Activated CD4-positive, alpha-beta memory T cell treated with anti-CD3 and anti-CD28 coated beads, Interleukin-2, amount 10 ng/mL, durations not matched to agents 7 days and 5 days (primary cell): Measurements from ENCODE around the gene IGSF9. TPM values are rescaled to one million over a fixed set of nuclear protein-coding genes. Genes with fewer than 3 reads are reported as not detected.

Source experiments
- CTCF ChIA-PET: fragments of 350-600 bp; sonication (Branson Sonifier 250); formaldehyde crosslinking; loops from one replicate; lab custom pipeline; 2021; ENCODE audit warnings: antibody characterized with exemption, inconsistent platforms; lab: Charles Lee
- POLR2A ChIA-PET: fragments of 350-600 bp; sonication (Branson Sonifier 250); formaldehyde crosslinking; loops from one replicate; lab custom pipeline; 2021; ENCODE audit warnings: antibody characterized with exemption; lab: Charles Lee
- DNase-seq: peaks from one replicate; pipeline ENCODE4 v3.0.0-alpha.2; 2020
- H3K27ac Mint-ChIP-seq: one replicate; pipeline ENCODE4 v1.8.0; 2021; ENCODE audit warnings: mild to moderate bottlenecking, mixed read lengths
- H3K27me3 Mint-ChIP-seq: one replicate; pipeline ENCODE4 v1.8.0; 2021; ENCODE audit warnings: mixed read lengths
- H3K36me3 Mint-ChIP-seq: one replicate; pipeline ENCODE4 v1.8.0; 2021; ENCODE audit warnings: low read depth, mixed read lengths
- H3K4me1 Mint-ChIP-seq: one replicate; pipeline ENCODE4 v1.8.0; 2021; ENCODE audit warnings: mixed read lengths
- H3K4me3 Mint-ChIP-seq: one replicate; pipeline ENCODE4 v1.8.0; 2021; ENCODE audit warnings: mild to moderate bottlenecking, mixed read lengths
- H3K9me3 Mint-ChIP-seq: one replicate; pipeline ENCODE4 v1.8.0; 2021; ENCODE audit warnings: mixed read lengths
- total RNA-seq, 2 experiments: library from RNA; stranded (reverse); gene quantifications; one replicate each; pipeline ENCODE4 v1.2.3, GENCODE V29; 2021

IGSF9 gene
- total RNA-seq, 2 experiments from 2014 or later: not detected

DNA sequence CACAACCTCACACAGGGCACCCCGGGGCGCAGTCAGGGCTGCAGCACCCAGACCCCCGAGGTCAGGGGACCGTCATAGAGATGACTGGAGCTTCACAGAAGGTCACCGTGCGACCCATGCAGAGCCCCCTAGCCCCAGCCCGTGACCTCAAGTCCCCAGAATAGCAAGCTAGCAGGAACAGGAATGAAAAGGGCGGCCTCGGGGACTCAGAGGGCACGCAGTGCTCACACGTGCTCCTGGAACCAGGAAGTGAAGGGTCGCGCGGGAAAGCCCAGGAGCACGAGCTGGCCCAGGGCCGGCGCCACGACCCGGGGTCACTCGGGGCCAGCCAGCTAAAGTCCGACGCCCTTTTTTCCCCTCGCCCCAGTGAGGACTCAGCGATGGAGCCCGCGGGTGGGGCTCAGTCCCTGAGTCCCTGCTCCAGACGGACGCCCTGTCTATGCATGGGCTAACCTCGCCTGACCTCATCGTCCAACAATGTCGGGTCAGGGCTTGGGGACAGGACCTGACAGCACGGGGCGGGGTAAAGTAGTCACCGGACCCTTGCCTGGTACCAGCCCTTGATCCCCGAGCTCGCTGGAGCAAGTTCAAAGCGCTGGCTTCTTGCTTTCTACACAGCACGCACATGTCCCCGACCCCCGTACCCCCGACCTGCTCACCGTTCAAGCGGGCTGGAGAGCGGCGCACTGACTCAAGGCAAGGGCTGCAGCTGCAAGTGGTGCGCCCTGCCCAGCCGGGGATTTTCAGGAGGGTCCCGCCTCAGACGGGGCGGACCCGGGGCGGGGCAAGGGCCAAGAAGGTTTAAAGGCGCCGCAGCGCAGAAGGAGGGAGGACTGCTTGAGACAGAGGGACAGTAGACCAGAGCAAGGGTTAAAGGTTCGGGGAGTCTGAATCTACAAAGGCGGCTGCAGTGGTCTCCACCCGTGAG lies 20.4 kb downstream of the IGSF9 start, which contains the start of gene TAGLN2:
Gene TAGLN2, minus strand, starts transcription at position 717 of the 928 bp plus-strand sequence. CDS start 4,998 bp downstream, outside the sequence.
- H3K36me3 Mint-ChIP-seq: peaks cover 40% of the 10 kb centered on the region
- peaks cover 37% of the 10 kb centered on the region for H3K4me1 Mint-ChIP-seq
- peak within 1 kb of the TSS; percentile 100 for H3K4me3 Mint-ChIP-seq
- POLR2A ChIA-PET: interaction anchor here (0.7 to 6.2 kb wide), 24 partner anchors 9 to 1106 kb away, joined by 3 to 64 read pairs (median 6); partner anchors contain the start of genes AIM2, DCAF8, IFI16 and IGSF8
- CTCF ChIA-PET: interaction anchor here (1.0 to 6.7 kb wide), 6 partner anchors 8 to 82 kb away, joined by 3 to 52 read pairs (median 8); no protein-coding TSS in a partner anchor
- no peaks in the 10 kb centered on the region for H3K9me3 Mint-ChIP-seq
- H3K27ac Mint-ChIP-seq: peak within 1 kb of the TSS; percentile 98
- DNase-seq: peak; percentile 91
- no peaks in the 10 kb centered on the region for H3K27me3 Mint-ChIP-seq

DNA sequence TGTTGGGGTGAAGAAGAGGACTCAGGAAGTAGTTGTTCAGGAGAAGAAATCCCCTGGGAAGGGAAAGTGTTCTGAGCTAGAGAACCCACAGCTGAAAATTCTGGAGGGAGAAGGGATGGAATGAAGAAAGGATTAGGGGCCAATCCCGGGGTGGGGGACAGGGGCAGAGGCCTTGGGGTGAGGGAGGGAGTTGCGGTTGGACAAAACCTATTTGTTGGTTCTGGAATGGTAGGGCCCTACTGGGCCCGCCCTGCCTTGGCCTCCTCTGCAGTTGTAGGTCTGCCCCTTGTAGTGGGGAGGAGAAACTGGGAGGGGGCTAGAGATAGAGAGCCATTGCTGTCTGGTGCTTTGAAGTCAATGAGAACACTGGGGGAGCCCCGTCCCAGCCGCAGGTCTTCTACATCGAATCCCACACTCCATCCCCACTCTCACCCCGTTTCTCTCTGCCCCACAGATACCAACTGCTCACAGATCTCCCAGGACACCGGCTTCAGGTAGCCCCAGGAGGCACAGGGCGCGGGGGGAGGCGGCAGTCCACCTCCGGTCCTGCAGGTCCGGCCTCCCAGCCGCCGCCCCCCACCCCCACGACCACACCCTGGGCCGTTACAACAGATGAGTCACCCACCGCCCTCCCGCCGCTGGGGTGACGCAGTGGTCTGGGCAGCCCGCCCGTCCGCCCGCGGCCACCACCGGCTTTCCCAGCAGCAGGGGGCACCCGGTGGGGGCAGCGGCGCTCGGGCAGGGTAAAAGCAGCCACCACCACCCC lies 21.2 kb downstream of the IGSF9 start:
- Mint-ChIP-seq H3K4me3 (peak overlapping the region; percentile 100), H3K27ac (peak overlapping the region; percentile 98), H3K36me3 (peaks cover 48% of the 10 kb centered on the region), H3K27me3 (no peaks in the 10 kb centered on the region), H3K4me1 (peaks cover 45% of the 10 kb centered on the region), H3K9me3 (no peaks in the 10 kb centered on the region)
- ChIA-PET CTCF (interaction anchor here (0.7 to 6.7 kb wide), 10 partner anchors 8 to 828 kb away, joined by 3 to 52 read pairs (median 8); partner anchors contain the start of gene DUSP23), POLR2A (interaction anchor here (0.9 to 6.2 kb wide), 28 partner anchors 8 to 1105 kb away, joined by 3 to 64 read pairs (median 6); partner anchors contain the start of genes AIM2, CFAP45, DCAF8 and DUSP23)
- DNase-seq: peak; percentile 67

DNA sequence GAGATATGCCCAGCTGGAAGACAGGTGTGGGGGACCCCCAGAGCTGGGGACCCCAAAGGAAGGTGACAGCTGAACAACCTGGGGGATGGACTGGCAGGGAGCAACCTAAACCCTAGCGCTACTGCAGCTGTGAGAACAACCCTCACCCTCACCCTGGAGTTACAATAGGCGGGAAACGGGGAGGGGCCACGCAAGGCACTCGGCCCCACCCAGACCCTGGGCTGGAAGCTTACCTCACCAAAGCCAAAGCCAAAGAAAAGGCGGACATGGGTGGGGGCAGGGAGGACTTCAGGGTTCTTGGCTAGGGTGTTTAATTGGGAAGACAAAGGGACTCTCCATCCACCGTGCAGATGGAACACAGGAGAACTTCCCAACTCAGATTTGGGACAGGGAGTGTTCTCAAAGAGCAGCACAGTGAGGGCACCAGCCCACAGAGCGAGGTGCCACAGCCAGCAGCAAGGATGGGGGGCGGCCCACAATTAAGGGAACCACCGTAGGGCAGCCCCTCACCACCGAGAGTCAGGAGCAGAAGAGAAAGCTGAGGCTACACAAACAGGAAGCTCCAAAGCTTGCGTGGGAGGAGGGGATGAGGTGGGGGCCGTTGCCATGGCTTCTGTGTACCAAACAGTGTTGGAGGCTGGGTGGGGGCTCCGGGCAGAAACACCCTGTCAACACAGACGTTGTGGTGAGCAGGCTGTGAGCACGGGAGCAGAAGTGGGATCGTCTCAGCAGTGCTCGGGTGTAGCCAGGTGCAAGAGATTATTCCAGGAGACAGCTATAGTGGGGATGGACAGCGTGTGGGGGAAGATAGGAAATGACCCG lies 22.0 kb downstream of the IGSF9 start:
- H3K9me3 Mint-ChIP-seq: no peaks in the 10 kb centered on the region
- no peaks in the 10 kb centered on the region for H3K27me3 Mint-ChIP-seq
- peaks cover 55% of the 10 kb centered on the region for H3K36me3 Mint-ChIP-seq
- DNase-seq: peak; percentile 88
- peak overlapping the region; percentile 100 for H3K4me3 Mint-ChIP-seq
- H3K27ac Mint-ChIP-seq: peak overlapping the region; percentile 98
- ChIA-PET CTCF (interaction anchor here (0.6 to 6.7 kb wide), 9 partner anchors 14 to 828 kb away, joined by 3 to 52 read pairs (median 4); partner anchors contain the start of gene DUSP23), POLR2A (interaction anchor here (0.7 to 6.2 kb wide), 26 partner anchors 7 to 1104 kb away, joined by 3 to 64 read pairs (median 6); partner anchors contain the start of genes AIM2, CFAP45, DCAF8 and DUSP23)
- peaks cover 52% of the 10 kb centered on the region for H3K4me1 Mint-ChIP-seq

DNA sequence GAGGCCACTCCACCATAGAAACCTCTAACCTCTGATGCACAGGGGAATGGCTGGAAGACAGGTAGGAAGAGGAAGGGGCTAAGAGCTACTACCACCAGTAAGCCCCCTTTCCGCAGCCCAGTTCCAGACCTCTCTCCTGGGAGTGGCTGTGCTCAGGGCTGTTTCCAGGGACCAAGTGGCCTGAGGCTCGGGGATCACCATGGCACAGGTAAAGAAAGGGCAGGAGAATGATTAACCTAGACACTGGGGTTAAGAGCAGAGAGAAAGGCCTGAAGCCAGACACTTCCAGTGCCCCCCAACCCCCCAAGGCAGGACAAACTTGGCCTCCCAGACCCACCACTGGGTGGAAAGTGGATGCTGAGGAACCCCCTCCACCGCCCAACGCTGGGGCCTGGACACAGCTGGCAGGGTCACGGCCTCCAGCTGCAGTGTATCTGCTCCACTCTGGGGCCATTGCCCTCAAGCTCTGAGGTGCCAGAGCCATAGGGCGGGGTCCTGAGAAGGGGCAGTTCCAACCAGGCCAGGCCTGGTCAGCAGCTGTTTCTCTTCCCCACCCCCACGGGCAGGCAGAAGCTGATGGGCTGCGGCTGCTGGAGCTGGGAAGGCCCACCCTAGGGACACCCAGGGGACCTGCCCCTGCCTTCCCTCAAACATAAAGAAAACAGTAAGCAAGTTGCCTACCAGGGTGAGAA lies 22.8 kb downstream of the IGSF9 start:
- H3K27ac Mint-ChIP-seq: peak overlapping the region; percentile 98
- ChIA-PET CTCF (interaction anchor here (0.6 to 6.7 kb wide), 10 partner anchors 14 to 753 kb away, joined by 3 to 52 read pairs (median 4); partner anchors contain the start of gene DUSP23), POLR2A (interaction anchor here (0.7 to 6.2 kb wide), 21 partner anchors 14 to 913 kb away, joined by 3 to 64 read pairs (median 6); partner anchors contain the start of genes AIM2, CFAP45, DUSP23 and IFI16)
- peaks cover 59% of the 10 kb centered on the region for H3K4me1 Mint-ChIP-seq
- peaks cover 62% of the 10 kb centered on the region for H3K36me3 Mint-ChIP-seq
- DNase-seq: no peak
- H3K27me3 Mint-ChIP-seq: no peaks in the 10 kb centered on the region
- peak overlapping the region; percentile 100 for H3K4me3 Mint-ChIP-seq
- H3K9me3 Mint-ChIP-seq: no peaks in the 10 kb centered on the region

- DNase-seq: peak; percentile 36
- Mint-ChIP-seq H3K9me3 (no peaks in the 10 kb centered on the region), H3K4me1 (peaks cover 64% of the 10 kb centered on the region), H3K36me3 (peaks cover 68% of the 10 kb centered on the region), H3K27ac (peak overlapping the region; percentile 98), H3K4me3 (peak overlapping the region; percentile 100), H3K27me3 (no peaks in the 10 kb centered on the region)
- CTCF ChIA-PET: interaction anchor here (0.6 to 6.7 kb wide), 9 partner anchors 15 to 754 kb away, joined by 3 to 52 read pairs (median 4); partner anchors contain the start of gene DUSP23
- POLR2A ChIA-PET: interaction anchor here (0.9 to 6.2 kb wide), 8 partner anchors 15 to 909 kb away, joined by 3 to 64 read pairs (median 7); partner anchors contain the start of gene SLAMF8
These were observed 23.5 kb downstream of the IGSF9 start for GRCh38 chr1:159921700-159922504.

GRCh38 chr1:159921251-159921650 lies 24.2 kb downstream of the IGSF9 start:
- CTCF ChIA-PET: interaction anchor here (0.6 to 6.7 kb wide), 6 partner anchors 16 to 341 kb away, joined by 3 to 52 read pairs (median 7); partner anchors contain the start of gene DUSP23
- no peaks in the 10 kb centered on the region for H3K27me3 Mint-ChIP-seq
- peaks cover 68% of the 10 kb centered on the region for H3K4me1 Mint-ChIP-seq
- H3K9me3 Mint-ChIP-seq: no peaks in the 10 kb centered on the region
- no peak for DNase-seq
- peak overlapping the region; percentile 100 for H3K4me3 Mint-ChIP-seq
- H3K27ac Mint-ChIP-seq: peak overlapping the region; percentile 98
- H3K36me3 Mint-ChIP-seq: peaks cover 73% of the 10 kb centered on the region
- POLR2A ChIA-PET: interaction anchor here (1.1 to 6.2 kb wide), 2 partner anchors 18 to 30 kb away, joined by 3 to 64 read pairs; no protein-coding TSS in a partner anchor

DNA sequence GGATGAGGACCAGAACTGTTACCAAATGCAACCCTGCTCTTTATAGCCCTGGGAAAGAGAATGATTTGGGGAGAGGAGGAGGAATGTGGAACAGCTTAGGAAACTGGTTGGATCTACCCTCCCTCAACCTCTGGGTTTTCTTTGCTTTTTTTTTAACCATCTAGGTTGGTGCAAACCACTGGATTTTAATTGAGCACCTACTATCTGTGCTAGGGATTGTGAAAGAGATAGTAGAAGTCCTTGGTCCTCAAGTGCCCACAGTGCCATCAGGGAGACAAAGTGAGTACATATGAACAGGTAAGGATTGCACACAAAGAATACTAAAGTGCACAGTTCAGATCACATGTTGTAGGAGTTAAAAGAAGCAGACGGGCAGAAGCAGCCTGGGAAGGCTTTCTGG lies 24.8 kb downstream of the IGSF9 start:
- peaks cover 79% of the 10 kb centered on the region for H3K36me3 Mint-ChIP-seq
- H3K4me3 Mint-ChIP-seq: no peak overlapping the region
- no peak for DNase-seq
- no peaks in the 10 kb centered on the region for H3K27me3 Mint-ChIP-seq
- H3K4me1 Mint-ChIP-seq: peaks cover 62% of the 10 kb centered on the region
- no peaks in the 10 kb centered on the region for H3K9me3 Mint-ChIP-seq
- ChIA-PET POLR2A (interaction anchor here (6.2 kb wide), 1 partner anchor 29 kb away, joined by 64 read pairs; no protein-coding TSS in a partner anchor), CTCF (interaction anchor here (1.0 kb wide), 1 partner anchor 140 kb away, joined by 3 read pairs; the partner anchor contains the start of gene DUSP23)
- H3K27ac Mint-ChIP-seq: peak overlapping the region; percentile 98

DNA sequence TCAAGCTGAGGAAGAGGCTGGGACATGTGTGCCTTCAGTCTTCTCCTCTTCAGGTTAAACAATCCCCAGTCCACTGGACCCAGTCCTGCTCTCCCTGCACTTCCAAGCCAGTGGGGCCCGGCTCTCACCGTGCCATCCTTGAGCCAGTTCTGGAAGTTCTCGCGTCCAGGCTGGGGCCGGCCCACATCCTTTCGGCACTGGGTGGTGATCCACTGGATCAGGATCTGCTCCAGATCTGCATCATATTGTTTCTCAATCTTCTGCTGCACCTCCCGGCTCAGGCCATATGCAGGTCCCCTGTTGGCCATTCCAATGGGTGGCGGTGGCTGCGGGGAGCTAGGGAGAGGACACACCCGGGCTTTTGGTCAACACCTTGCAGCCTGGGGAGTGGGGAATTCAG lies 25.2 kb downstream of the IGSF9 start:
- Mint-ChIP-seq H3K36me3 (peaks cover 80% of the 10 kb centered on the region), H3K9me3 (no peaks in the 10 kb centered on the region), H3K4me3 (no peak overlapping the region), H3K27me3 (no peaks in the 10 kb centered on the region), H3K4me1 (peaks cover 59% of the 10 kb centered on the region), H3K27ac (peak overlapping the region; percentile 13)
- ChIA-PET POLR2A (interaction anchor here (6.2 kb wide), 1 partner anchor 29 kb away, joined by 64 read pairs; no protein-coding TSS in a partner anchor), CTCF (no interaction called here)
- no peak for DNase-seq

GRCh38 chr1:159919236-159919865 lies 26.1 kb downstream of the IGSF9 start:
- POLR2A ChIA-PET: no interaction called here
- Mint-ChIP-seq H3K4me1 (peaks cover 63% of the 10 kb centered on the region), H3K9me3 (no peaks in the 10 kb centered on the region), H3K27ac (no peak overlapping the region), H3K27me3 (no peaks in the 10 kb centered on the region), H3K4me3 (no peak overlapping the region), H3K36me3 (peaks cover 85% of the 10 kb centered on the region)
- no peak for DNase-seq
- CTCF ChIA-PET: no interaction called here
